Gastroesophageal sphincter (tissue), 3 donors: ENCODE data around the gene FARS2.

Experiments
- CTCF ChIP-seq, 4 experiments: fragments of 200-600 bp in 2 of 4; fragments of 450-650 bp in 2 of 4; sonication (generic) in 1 of 4; IDR thresholded peaks; one replicate each; pipeline ENCODE4 v1.5.1; 2017 to 2019; ENCODE audit warnings: antibody characterized with exemption in 4 of 4, mild to moderate bottlenecking in 2 of 4, moderate library complexity in 2 of 4
- EP300 ChIP-seq: sonication (generic); formaldehyde crosslinking; IDR thresholded peaks from one replicate; pipeline ENCODE4 v1.6.1; 2017; ENCODE audit warnings: antibody characterized with exemption, mild to moderate bottlenecking
- POLR2A ChIP-seq, 2 donors: fragments of 450-650 bp; IDR thresholded peaks; one replicate each; pipeline ENCODE4 v1.6.1; 2017; ENCODE audit warnings: antibody characterized with exemption in 2 of 2, mild to moderate bottlenecking in 2 of 2, moderate library complexity in 1 of 2
- POLR2AphosphoS5 ChIP-seq: sonication (generic); formaldehyde crosslinking; IDR thresholded peaks from one replicate; pipeline ENCODE4 v1.6.1; 2017; ENCODE audit warnings: antibody characterized with exemption

- TF ChIP-seq POLR2A (IDR thresholded peaks at IDR 0.05) (no peak), POLR2AphosphoS5 (no peak), CTCF (IDR thresholded peaks at IDR 0.05) (no peak), EP300 (no peak)
Measured at GRCh38 chr6:5423251-5423650, 161.9 kb downstream of the FARS2 start.
